ENCODE results near the gene OR4D11. TPM values are rescaled to one million over a fixed set of nuclear protein-coding genes. Genes with fewer than 3 reads are reported as not detected.
"Not testable (repeated sequence)": the region's sequence is repeated elsewhere in the genome, so short reads cannot be mapped to it uniquely, and the experiment has no call there.

Gene OR4D11
- total RNA-seq, 1 donor from 2014 or later: not detected

DNA sequence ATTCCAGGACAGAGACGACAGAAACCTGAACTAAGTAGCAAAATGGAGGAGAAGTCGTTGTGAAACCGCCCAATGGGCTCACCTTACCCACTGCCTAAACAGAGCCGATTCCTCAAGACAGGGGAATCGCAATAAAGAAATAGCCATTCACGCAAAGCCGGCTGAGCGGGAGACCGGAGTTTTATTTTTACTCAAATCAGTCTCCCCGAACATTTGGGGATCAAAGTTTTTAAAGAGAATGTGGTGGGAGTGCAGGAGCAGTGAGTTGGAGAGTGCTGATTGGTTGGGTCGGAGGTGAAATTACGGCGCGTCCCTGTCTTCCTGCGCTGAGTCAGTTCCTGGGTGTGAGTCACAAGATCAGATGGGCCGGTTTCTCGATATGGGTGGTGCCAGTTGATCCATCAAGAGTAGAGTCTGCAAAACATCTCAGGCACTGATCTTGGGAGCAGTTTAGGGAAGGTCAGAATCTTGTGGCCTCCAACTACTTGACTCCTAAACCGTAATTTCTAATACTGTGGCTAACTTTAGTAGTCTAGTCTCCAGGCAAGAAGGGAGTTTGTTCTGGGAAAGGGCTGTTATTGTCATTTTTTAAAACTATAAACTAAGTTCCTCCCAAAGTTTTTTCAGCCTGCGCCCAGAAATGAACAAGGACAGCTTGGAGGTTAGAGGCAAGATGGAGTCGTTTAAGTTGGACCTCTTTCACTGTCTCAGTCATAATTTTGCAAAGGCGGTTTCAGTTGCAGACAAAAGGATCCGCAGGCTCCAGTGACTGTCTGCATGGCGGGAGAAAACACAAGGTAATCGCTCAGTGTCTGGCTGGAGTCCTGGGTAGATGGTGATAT is 42.0 kb downstream of the OR4D11 start:
- intact Hi-C loops (cut with DNase I): no loop called here

DNA sequence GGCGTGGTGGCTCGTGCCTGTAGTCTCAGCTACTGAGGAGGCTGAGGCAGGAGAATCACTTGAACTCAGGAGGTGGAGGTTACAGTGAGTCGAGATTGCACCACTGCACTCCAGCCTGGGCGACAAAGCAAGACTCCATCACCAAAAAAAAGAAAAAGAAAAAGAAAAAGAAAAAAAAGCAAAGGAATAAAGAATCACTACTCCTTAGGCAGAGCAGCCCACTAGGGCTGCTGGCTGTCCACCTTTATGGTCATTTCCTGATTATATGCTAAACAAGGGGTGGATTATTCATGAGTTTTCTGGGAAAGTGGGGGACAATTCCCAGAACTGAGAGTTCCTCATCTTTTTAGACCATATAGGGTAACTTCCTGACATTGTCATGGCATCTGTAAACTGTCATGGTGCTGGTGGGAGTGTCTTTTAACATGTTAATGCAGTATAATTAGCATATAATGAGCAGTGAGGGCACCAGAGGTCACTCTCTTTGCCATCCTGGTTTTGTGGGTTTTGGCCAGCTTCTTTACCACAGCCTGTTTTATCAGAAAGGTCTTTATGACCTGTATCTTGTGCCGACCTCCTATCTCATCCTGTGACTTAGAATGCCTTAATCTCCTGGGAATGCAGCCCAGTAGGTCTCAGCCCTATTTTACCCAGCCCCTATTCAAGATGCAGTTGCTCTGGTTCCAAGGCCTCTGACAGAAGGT is 44.4 kb downstream of the OR4D11 start:
- DNase-seq; intact Hi-C loops (cut with DNase I); ATAC-seq (ENCODE audit: poor library complexity): not testable (repeated sequence)

More for the DNA sequence above, 42.0 kb downstream of the OR4D11 start:
- DNase-seq (no peak), ATAC-seq (ENCODE audit: poor library complexity) (no peak)

DNA sequence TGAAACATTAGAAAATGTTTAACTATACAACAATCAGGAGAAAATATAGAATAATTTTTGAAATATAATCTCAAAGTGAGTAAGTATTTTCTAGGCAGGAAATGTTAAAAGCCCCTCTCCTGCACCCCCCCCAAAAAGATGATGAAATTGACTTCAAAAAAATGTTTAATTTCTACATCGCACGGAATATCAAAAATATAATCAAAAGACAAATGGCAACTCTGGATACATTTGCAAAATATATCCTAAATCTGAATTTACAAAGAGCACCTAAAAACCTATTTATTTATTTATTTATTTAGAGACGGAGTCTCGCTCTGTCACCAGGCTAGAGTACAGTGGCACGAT is 44.9 kb downstream of the OR4D11 start:
- no peak for DNase-seq
- intact Hi-C loops (cut with DNase I): no loop called here
- no peak for ATAC-seq (ENCODE audit: poor library complexity)

DNA sequence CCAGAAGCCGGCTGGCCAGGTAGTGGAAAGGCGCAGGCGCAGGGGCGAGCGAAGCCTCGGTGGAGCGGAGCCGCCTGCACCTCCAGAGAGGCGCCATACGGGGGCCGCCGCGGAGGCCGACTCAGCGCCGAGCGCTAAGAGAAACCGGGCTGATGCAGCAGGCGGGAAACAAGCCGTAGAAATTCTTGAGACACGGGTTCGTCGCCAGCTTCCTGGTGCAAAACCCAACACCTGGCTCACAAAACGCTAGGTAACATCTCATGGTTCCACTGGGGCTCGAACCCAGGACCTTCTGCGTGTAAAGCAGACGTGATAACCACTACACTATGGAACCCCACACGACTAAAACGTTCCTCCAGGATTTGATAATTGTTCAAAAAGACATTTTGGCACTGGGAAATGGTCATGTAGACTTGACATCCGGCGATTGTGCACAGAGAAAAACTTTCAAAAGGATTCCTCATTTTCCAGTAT is 47.0 kb downstream of the OR4D11 start:
- peak; percentile 77 for DNase-seq
- intact Hi-C loops (cut with DNase I): loop anchor here (10.0 kb wide), 1 partner anchor 64 kb away; the partner anchor contains the start of gene OSBP
- ATAC-seq (ENCODE audit: poor library complexity): peak; percentile 86

DNA sequence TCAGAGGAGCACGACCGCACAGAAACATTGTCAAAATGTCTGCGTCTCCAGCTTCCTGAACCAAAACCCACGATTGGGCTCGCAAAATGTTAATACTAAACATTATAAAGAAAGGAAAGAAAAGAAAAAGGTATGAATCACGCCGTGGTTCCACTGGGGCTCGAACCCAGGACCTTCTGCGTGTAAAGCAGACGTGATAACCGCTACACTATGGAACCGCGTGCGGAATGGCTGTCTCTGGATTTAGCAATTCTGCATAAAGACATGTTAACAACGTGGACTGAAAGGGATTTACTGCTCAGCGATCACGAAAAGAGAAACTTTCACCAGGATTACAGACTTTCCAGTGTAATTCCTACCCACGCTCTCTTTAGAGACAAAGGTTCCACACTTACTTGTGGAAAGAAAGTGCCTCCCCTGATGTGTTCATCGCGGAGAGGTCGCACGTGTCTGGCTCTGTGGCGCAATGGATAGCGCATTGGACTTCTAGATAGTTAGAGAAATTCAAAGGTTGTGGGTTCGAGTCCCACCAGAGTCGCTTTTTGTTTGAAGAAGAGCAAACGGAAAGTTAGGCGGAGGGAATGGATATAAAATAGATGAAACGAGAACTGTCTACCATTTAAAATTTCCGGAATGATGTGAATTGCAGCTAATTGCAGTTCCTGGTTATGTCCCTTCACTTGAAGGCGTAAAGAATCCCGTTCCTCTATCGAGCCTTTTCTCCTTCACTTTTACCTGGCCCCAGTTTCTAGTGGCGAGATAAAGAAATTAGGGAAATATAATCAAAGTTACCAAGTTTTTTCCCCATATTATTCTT is 47.7 kb downstream of the OR4D11 start:
- ATAC-seq (ENCODE audit: poor library complexity) (peak; percentile 85), DNase-seq (peak; percentile 80)
- intact Hi-C loops (cut with DNase I): loop anchor here (10.0 kb wide), 1 partner anchor 64 kb away; the partner anchor contains the start of gene OSBP

DNA sequence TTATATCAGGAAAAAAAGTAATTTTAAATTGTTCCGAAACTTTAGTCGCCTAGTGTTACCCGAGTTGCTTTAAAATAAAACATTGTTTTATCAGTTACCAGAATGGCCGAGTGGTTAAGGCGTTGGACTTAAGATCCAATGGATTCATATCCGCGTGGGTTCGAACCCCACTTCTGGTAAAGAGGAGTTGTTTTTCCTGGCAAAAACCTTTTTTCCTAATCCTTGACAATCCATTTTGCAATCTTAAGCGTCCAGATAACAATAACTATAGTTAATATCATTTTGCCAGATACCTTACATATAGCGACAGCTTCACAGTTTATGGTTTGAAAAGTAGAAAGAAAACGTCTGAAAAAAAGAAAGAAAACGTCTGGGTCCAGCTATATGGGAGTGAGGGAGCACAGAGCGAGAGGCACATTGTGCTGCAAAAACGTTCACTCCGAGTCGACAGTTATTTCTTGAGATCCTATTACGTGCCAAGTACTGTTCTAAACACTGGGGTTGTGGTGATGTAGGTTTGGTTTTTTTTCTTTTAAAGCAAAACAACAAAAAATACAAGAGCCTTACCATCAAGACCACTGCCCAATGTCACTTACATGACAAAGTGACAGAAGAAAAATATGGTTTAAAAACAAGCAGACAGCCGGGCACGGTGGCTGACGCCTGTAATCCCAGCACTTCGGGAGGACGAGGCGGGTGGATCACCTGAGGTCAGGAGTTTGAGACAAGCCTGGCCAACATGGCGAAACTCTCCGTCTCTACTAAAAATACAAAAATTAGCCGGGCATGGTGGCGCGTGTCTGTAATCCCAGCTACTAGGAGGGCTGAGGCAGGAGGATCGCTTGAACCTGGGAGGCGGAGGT is 48.5 kb downstream of the OR4D11 start:
- peak; percentile 42 for ATAC-seq (ENCODE audit: poor library complexity)
- DNase-seq: no peak
- intact Hi-C loops (cut with DNase I): loop anchor here (10.0 kb wide), 1 partner anchor 63 kb away; the partner anchor contains the start of gene OSBP

DNA sequence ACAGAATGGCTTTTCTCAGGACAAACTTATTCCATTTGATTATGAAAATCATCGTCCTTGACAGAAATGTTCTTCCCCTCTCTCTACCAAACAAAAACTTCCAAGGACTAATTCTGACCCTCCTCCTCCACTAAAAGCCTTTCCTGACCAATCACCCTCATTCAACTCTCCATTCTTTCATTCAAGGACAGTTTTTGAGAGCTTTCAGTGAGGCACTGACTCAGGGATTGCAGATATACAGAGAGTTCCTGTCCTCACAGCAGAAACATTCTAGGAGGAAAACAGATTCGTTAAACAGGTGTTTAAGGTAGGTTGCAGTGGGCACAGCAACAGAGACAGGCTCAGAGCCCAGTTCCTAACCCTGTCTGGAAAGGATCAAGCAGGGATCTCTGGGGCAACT is 49.5 kb downstream of the OR4D11 start:
- DNase-seq: no peak
- no peak for ATAC-seq (ENCODE audit: poor library complexity)
- intact Hi-C loops (cut with DNase I): loop anchor here (10.0 kb wide), 1 partner anchor 62 kb away; the partner anchor contains the start of gene OSBP

DNA sequence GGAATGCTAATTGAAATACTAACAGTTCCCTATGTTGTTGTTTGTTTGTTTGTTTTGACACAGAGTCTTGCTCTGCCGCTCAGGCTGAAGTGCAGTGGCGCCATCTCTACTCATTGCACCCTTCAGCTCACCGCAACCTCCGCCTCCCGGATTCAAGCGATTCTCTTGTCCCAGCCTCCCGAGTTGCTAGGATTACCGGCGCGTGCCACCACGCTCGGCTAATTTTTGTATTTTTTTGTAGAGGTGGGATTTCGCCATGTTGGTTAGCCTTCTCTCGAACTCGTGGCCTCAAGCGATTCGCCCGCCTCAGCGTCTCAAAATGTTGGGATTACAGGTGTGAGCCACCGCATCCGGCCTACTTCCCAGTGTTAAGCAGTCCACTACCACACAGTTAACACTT is 49.9 kb downstream of the OR4D11 start:
- intact Hi-C loops (cut with DNase I): loop anchor here (10.0 kb wide), 1 partner anchor 61 kb away; the partner anchor contains the start of gene OSBP
- no peak for DNase-seq

More for the DNA sequence above, 49.9 kb downstream of the OR4D11 start:
- ATAC-seq (ENCODE audit: poor library complexity): no peak

Other genes with a start within 250 kb of the OR4D11 start
- gene OR5AN1, start 144.7 kb upstream of the OR4D11 start, total RNA-seq: not detected
- gene OR5A2, start 77.2 kb upstream of the OR4D11 start, total RNA-seq: not detected
- gene OR5A1, start 67.1 kb upstream of the OR4D11 start, total RNA-seq: not detected
- not detected for gene OR4D6, start 46.6 kb upstream of the OR4D11 start, total RNA-seq
- gene OR4D10, start 30.3 kb upstream of the OR4D11 start, total RNA-seq: not detected
- gene OR4D9, start 8.0 kb downstream of the OR4D11 start, total RNA-seq: not detected
- gene OSBP, start 112.2 kb downstream of the OR4D11 start, total RNA-seq: 33.1 TPM
- gene PATL1, start 165.5 kb downstream of the OR4D11 start, total RNA-seq: 21.6 TPM
- gene OR10V1, start 210.3 kb downstream of the OR4D11 start, total RNA-seq: not detected